Stimulated activated CD8-positive, alpha-beta memory T cell treated with anti-CD3 and anti-CD28 coated beads, Interleukin-4, amount 100 ng/mL, for 48 hours (primary cell): ENCODE measurements around the gene FAM72D.
"Not testable (repeated sequence)": the region's sequence is repeated elsewhere in the genome, so short reads cannot be mapped to it uniquely, and the experiment has no call there.

Experiments used
- DNase-seq: peaks from one replicate; pipeline ENCODE4 v3.0.0-alpha.2; 2020

FAM72D gene

DNA sequence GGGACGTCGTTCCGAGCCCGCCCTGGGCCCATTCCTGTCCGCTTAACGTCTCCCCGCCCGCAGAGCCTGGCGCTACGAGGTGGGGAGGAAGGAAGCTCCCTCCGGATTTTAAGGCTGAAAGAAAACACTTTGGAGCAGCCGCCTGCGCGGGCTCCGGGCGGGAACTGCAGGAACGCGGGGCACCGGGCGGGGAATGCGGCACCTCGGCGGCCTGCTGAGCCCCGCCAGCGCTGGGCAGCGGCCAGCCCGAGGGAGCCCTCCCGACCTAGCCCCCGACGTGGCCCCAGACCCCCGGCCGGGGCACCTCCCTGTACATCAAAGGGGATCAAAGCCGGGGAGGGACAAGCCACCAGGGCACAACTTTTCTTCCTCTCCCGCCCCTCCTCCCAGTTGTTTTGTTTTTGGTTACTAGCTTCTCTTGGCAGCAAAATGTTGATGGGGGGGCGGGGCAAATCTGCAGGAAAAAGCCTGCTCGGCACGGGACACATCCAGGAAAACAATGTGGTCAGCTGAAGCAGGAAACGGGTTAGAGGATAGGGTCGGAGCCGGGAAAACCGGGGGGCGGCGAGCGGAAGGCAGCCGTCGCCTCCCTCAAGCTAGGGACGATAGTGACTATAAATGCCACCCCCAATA is 2.1 kb upstream of the FAM72D start:
- DNase-seq, result peak; percentile 31

GRCh38 chr1:145094655-145095211 is 1.0 kb upstream of the FAM72D start:
- DNase-seq, result peak; percentile 27

- not testable (repeated sequence) for DNase-seq
Observed at GRCh38 chr1:145101725-145102124, 6.0 kb downstream of the FAM72D start.

DNA sequence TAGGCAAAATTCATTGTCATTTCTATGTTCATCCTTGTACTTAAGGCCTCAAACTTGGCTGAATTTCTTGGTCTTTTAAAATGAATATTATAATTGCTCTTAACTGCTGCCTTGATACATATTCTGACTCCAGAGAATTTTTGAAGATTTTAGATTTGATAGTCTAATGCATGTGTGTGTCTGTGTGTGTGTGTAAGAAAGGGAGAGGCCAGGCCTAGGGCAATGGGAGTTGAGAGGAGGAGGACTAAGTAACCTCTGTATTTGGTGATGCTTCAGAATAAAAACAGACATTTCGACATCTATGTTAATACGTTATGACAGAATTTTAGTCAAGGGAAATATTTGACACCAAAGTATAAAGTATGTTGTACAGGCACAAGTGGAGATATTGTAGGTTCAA is 7.5 kb downstream of the FAM72D start:
- not testable (repeated sequence) for DNase-seq

GRCh38 chr1:145111674-145112073 is 15.9 kb downstream of the FAM72D start:
- DNase-seq, result not testable (repeated sequence)

GRCh38 chr1:145112703-145113102 is 16.9 kb downstream of the FAM72D start:
- not testable (repeated sequence) for DNase-seq

DNA sequence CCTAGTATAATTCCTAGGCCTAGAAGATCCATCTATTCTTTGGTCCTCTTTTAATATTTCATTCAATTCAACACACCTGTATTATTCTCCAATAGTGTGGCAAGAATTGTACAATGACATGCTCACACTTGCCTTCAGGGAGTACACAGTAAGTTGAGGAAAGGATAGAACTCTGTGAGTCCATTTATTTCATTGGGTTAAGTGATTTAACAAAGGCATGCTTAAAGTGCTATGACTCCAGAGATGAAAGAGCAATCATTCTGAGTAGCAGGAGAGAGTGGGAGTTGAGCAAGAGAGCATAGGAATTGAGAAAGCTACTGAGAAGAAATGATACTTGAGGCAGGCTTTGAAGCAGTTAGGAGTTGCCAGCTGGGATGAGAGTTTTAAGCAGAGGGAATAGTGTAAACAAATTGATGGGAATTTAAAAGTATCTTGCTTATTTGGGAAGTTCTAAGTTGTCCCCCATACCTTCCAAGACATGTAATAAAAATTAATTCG is 18.8 kb downstream of the FAM72D start:
- DNase-seq, result not testable (repeated sequence)

GRCh38 chr1:145115587-145116493 is 20.1 kb downstream of the FAM72D start:
- not testable (repeated sequence) for DNase-seq

- DNase-seq, result not testable (repeated sequence)
Observed at GRCh38 chr1:145119842-145120241, 24.1 kb downstream of the FAM72D start.

DNA sequence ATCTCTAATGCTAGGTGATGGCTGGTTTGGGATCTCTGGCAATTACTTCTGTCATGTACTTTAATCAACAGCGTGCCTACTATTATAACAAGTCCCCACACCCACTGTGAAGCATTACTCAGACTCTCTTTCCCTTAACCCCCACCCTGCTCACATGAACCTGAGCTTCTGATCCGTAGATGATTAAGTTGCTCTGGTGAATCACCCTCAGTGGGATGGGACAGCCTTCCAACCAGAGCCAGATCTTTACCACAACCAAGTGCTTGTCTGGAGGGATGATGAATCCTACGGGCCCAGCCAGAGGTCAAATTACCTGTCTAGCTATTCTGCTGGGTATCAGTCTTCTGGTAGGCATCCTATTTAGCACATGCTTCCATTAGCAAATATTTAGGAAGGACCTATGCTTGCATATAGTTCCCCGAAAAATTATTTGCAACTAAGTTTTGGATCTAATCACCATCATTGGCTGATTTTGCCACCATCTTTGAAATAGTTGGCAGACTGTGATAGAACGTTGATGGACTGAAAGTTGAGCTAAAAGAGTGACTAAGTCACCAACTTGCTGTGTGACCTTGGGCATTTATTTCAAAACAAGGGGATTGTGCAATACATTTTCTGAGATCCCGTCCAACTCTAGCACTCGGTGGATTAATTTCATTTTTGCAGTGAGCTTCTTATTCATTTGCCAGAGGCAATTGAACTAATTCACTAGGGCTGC is 26.7 kb downstream of the FAM72D start:
- not testable (repeated sequence) for DNase-seq

DNA sequence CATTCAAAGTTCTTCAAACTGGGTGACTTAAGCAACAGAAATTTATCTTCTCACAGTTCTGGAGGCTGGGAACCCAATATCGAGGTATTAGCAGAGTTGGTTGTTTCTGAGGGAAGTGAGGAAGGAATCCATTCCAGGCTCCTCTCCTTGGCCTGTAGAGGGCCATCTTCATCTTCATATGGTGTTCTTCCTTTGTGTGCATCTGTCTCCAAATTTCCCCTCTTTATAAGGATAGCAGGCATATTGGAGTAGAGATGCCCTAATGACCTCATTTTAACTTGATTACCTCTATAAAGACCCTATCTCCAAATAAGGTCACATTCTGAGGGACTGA is 27.3 kb downstream of the FAM72D start:
- DNase-seq, result not testable (repeated sequence)

DNA sequence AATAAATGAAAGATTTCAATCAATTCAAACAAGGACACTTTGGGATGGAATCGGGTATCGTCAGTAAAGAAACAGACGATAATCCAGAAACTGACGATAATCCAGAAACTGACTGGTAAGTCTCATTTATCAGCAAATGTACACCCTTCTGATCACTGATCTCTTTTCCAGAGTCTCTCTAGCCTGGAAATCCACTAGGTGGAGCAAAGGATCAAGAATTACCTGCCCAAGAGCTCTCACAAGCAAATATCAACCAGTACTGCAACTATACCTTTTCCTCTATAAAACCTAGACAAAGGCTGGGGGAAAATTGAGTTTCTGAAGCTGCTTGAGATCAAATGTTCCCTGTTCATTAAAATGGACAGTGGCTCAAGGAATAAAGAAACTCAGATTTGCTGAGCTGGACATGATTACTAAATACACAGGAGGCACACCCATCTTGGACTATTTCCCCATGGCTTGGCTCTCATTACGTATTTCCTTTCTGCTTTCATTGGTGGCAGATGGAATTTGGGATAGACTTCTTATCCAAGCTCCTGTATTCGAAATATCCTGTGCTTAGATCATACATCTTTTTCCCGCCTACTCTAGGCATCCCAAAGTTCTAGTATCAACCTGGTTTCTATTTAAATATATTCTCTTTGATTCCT is 28.3 kb downstream of the FAM72D start:
- not testable (repeated sequence) for DNase-seq

DNA sequence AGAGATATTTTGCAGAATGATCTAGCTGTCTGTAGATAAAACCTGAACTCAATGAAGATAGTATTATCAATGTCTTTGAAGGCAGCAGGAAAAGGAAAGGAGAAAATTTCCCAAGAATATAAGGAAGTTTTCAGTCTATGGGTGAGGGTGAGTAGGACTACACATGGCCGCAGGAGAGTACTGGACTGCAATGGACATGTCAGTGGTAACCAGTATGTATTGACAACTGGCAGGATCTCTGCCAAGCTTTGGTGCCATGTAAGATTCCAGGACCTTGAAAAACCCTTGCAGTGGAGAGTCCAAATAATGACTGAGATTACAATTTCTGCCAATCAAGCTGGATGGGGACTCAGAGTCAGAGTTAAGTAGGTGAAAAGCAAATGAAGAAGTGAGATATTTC is 29.3 kb downstream of the FAM72D start:
- DNase-seq, result not testable (repeated sequence)

DNA sequence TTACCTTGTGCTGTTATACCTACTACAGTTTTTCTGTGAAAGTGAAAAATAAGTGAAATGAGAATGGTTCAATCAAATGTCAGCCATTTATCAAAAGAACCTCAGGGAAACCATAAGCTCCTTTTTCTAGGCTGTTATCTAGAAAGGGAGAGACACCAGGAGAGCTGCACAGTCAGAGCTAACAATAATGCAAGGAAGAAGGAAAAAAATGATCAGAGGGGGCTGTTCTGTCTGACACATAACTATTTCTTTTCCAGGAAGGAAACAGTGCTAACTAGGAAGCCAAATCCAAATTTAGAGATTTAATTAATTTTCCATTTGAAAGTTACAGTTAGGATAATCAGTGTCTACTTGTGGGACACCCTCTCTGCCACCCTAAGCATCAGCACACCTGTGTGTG is 31.4 kb downstream of the FAM72D start:
- DNase-seq, result not testable (repeated sequence)

- not testable (repeated sequence) for DNase-seq
Observed at GRCh38 chr1:145128697-145129469, 33.1 kb downstream of the FAM72D start.

GRCh38 chr1:145134476-145134875 is 38.7 kb downstream of the FAM72D start:
- DNase-seq, result not testable (repeated sequence)

- not testable (repeated sequence) for DNase-seq
Observed at GRCh38 chr1:145140549-145140948, 44.8 kb downstream of the FAM72D start.

GRCh38 chr1:145144264-145144913 is 48.6 kb downstream of the FAM72D start:
- not testable (repeated sequence) for DNase-seq

- not testable (repeated sequence) for DNase-seq
Observed at GRCh38 chr1:145146308-145146707, 50.5 kb downstream of the FAM72D start.

GRCh38 chr1:145147172-145147571 is 51.4 kb downstream of the FAM72D start:
- DNase-seq, result not testable (repeated sequence)

- DNase-seq, result not testable (repeated sequence)
Observed at GRCh38 chr1:145155421-145155820, 59.6 kb downstream of the FAM72D start.
